Subcutaneous abdominal adipose tissue (tissue), 5 donors: ENCODE data around the gene POLR2E.
"Not testable (repeated sequence)": the region's sequence is repeated elsewhere in the genome, so short reads cannot be mapped to it uniquely, and the experiment has no call there.

Source experiments
- H3K27ac ChIP-seq: one replicate; pipeline ENCODE4 v1.7.0; 2013; ENCODE audit warnings: low read depth, mild to moderate bottlenecking, inconsistent platforms, low read length, moderate library complexity
- H3K27me3 ChIP-seq, 5 donors: one replicate each; pipeline ENCODE4 v1.7.0; 2013; ENCODE audit warnings: low read length in 5 of 5, inconsistent platforms in 1 of 5; ENCODE audit not compliant: control insufficient read depth in 5 of 5, insufficient read depth in 4 of 5
- H3K36me3 ChIP-seq, 5 donors: one replicate each; pipeline ENCODE4 v1.7.0; 2013; ENCODE audit warnings: low read length in 5 of 5; ENCODE audit not compliant: control insufficient read depth in 5 of 5, insufficient read depth in 5 of 5
- H3K4me1 ChIP-seq, 5 donors: one replicate each; pipeline ENCODE4 v1.7.0; 2013; ENCODE audit warnings: low read length in 5 of 5, mild to moderate bottlenecking in 3 of 5, moderate library complexity in 1 of 5; ENCODE audit not compliant: control insufficient read depth in 5 of 5, insufficient read depth in 5 of 5
- H3K4me3 ChIP-seq, 5 donors: one replicate each; pipeline ENCODE4 v1.7.0; 2013; ENCODE audit warnings: low read length in 5 of 5, low read depth in 1 of 5
- H3K9ac ChIP-seq, 5 donors: one replicate each; pipeline ENCODE4 v1.7.0; 2013; ENCODE audit warnings: low read length in 5 of 5, mild to moderate bottlenecking in 4 of 5, moderate library complexity in 3 of 5
- H3K9me3 ChIP-seq, 5 donors: one replicate each; pipeline ENCODE4 v1.7.0; 2013; ENCODE audit warnings: low read length in 5 of 5; ENCODE audit not compliant: control insufficient read depth in 5 of 5
- donor health status: healthy.
- donor health status: healthy.
- donor health status: healthy.
- donor health status: healthy.
- donor health status: healthy.

POLR2E gene

DNA sequence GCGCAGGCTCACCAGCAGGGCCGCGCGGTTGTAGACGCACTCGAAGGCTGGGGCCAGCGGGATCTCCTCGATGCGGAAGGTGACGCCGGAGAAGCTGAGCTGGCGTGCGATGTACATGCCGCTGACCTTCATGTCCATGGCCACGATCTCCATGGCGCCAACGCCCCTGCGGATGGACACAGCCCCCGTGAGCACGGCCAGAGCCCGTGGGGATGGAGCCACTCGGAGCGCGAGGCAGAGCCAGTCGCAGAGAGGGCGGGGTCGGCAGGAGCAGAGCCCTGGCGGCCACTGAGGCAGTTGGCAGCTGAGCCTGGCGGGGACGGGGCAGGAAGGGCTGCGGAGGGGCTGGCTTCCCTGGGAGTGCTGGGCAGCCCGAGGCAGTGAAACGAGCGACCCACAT is 23.8 kb upstream of the POLR2E start:
- H3K36me3 ChIP-seq = peaks cover 0 to 90% (median 82%) of the 10 kb centered on the region in 5 donors
- no peak overlapping the region for H3K9ac ChIP-seq
- no peak overlapping the region for H3K4me3 ChIP-seq
- H3K4me1 ChIP-seq = peaks cover 0 to 4% (median 4%) of the 10 kb centered on the region in 5 donors
- no peak overlapping the region for H3K27ac ChIP-seq
- H3K27me3 ChIP-seq = no peaks in the 10 kb centered on the region
- no peaks in the 10 kb centered on the region for H3K9me3 ChIP-seq

DNA sequence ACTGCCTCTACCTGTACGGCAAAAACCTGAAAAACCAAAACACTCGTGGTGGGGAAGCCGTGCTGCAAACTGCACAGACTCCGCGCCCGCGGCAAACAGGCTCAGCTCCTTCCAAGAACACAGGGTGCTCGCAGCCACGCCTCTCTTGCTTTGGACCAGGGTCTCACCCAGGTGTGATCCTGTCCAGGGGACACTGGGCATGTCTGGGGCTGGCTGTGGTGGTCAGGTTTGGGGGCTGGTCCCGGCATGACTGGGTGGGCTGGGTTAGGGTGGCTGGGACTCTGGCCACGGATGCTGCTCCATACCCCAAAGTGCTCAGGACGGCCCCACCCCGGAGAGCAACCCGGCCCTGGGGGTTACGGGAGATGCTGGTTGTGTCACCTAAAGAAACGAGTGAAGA is 22.5 kb upstream of the POLR2E start:
- no peak overlapping the region for H3K9ac ChIP-seq
- H3K4me3 ChIP-seq = no peak overlapping the region
- H3K27me3 ChIP-seq = no peaks in the 10 kb centered on the region
- no peak overlapping the region for H3K27ac ChIP-seq
- peaks cover 0 to 84% (median 74%) of the 10 kb centered on the region in 5 donors for H3K36me3 ChIP-seq
- H3K9me3 ChIP-seq = no peaks in the 10 kb centered on the region
- peaks cover 0 to 18% (median 15%) of the 10 kb centered on the region in 5 donors for H3K4me1 ChIP-seq

DNA sequence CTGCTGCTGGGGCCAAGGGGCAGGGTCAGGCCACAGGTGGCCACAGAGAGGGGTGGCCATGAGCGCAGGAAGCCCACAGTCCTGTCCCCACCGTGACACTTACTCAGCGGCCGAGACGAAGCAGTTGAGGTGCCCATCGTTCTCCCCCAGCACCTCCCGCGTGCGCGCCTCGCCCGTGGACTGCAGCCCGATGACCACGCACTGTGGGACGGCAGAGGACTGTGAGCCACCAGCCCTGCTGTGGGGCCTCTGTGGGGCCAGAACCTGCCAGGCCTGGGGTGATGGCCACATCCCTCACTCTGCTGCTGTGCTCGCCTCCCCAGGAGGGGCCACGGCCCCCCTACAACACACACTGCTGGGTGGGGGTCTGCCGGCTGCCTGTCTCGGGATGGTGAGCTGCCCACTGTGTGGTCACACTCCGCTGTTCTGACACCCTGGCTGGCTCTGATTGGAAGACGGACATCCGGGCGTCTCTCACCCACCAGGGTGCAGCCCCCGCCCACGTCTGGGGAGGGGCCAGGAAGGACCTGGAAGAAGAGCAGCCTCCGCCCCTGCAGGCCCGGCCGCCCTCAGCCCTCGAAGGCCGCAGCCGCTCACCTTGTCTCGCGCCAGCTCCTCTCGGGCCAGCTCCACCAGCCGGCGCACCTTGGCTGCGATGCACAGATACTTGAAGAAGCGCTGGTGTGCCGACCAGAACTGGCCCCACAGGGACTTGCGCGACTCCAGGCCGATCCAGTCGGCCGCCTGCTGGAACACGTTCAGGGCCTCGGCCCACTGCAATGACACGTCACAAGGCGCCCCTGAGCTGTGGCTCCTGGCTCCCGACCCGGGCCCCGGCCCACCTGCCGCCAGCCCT is 21.8 kb upstream of the POLR2E start:
- H3K4me1 ChIP-seq = peaks cover 0 to 21% (median 16%) of the 10 kb centered on the region in 5 donors
- H3K9ac ChIP-seq = no peak overlapping the region
- no peak overlapping the region for H3K27ac ChIP-seq
- no peaks in the 10 kb centered on the region for H3K27me3 ChIP-seq
- peaks cover 0 to 82% (median 75%) of the 10 kb centered on the region in 5 donors for H3K36me3 ChIP-seq
- no peaks in the 10 kb centered on the region for H3K9me3 ChIP-seq
- H3K4me3 ChIP-seq = no peak overlapping the region

DNA sequence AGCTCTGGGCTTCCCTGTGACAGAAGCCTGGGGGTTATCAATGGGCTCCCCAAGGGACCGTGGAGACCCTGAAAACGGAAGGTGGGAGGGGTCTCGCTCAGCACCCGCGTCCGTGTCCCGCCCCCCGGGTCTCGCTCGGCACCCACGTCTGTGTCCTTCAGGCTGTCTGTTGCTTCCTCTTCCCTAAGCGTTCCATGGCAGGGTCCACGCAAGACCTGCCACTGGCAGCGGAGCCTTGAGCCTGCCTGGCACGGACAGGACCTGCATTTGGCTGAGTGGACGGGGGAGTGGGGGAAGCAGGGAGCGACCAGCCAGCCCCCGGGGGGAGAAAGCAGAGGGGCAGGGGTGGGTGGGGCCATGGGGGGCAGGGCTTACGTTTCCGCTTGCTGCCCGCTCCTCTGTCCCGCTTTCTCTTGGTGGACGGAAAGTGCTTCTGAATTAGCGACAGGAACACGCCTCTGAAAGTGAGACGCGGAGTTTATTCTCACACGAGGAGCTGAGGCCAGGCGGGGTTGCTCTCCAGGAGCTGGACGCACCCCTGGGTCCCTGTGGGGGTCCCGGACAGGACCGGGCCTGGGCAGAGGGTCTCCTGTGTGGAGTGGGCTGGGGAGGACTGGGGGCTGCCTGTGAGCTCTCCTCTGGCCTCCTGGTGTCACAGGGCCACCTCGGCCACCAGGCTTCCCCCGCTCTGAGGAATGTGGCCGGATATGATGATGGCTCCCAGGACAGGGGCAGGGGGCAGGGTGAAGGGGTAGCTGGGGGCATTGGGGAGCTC is 20.7 kb upstream of the POLR2E start:
- peaks cover 0 to 21% (median 18%) of the 10 kb centered on the region in 5 donors for H3K4me1 ChIP-seq
- no peak overlapping the region for H3K27ac ChIP-seq
- no peaks in the 10 kb centered on the region for H3K27me3 ChIP-seq
- H3K9ac ChIP-seq = no peak overlapping the region
- H3K36me3 ChIP-seq = peaks cover 0 to 75% (median 69%) of the 10 kb centered on the region in 5 donors
- no peaks in the 10 kb centered on the region for H3K9me3 ChIP-seq
- no peak overlapping the region for H3K4me3 ChIP-seq

DNA sequence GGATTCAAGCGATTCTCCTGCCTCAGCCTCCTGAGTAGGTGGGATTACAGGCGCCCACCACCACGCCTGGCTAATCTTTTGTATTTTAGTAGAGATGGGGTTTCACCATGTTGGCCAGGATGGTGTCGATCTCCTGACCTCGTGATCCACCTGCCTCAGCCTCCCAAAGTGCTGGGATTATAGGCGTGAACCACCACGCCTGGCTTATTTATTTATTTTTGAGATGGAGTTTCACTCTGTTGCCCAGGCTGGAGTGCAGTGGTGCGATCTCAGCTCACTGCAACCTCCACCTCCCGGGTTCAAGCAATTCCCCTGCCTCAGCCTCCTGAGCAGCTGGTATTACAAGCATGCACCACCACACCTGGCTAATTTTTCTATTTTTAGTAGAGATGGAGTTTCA is 19.6 kb upstream of the POLR2E start:
- not testable (repeated sequence) for H3K9ac ChIP-seq, H3K27me3 ChIP-seq, H3K9me3 ChIP-seq, H3K27ac ChIP-seq, H3K4me3 ChIP-seq
- Histone ChIP-seq H3K36me3 (peaks cover 0 to 75% (median 71%) of the 10 kb centered on the region in 5 donors), H3K4me1 (peaks cover 2 to 23% (median 19%) of the 10 kb centered on the region in 5 donors)

DNA sequence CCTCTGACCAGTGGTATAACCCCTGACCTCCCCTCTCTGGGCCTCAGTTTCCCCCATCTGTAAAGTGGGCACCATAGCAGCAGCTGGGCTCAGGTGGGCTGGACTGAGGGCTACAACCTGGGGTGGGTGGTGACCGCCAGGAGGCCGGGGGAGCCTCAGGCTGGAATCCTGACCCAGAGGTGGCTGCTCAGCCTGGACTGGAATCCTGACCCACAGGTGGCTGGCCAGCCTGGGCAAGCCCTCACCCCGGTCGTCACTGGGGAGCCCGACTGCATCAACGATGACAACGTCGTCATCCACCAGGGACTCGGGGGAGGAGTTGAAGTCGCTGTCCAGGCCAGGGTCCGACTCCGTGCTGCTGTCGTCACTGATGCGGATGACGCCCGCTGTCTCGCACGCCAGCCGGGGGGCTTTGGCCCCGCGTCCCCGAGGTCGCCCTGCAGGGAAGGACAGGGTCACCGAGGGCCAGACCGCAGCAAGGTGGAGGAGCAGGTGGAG is 18.9 kb upstream of the POLR2E start:
- peaks cover 0 to 74% (median 67%) of the 10 kb centered on the region in 5 donors for H3K36me3 ChIP-seq
- H3K27me3 ChIP-seq = no peaks in the 10 kb centered on the region
- peak overlapping the region in 4 of 5 donors; percentile 26 to 60 (median 48) for H3K9ac ChIP-seq
- peaks cover 2 to 23% (median 19%) of the 10 kb centered on the region in 5 donors for H3K4me1 ChIP-seq
- H3K9me3 ChIP-seq = no peaks in the 10 kb centered on the region
- peak overlapping the region; percentile 70 for H3K27ac ChIP-seq
- peak overlapping the region in 2 of 5 donors; percentile 22 to 45 for H3K4me3 ChIP-seq

DNA sequence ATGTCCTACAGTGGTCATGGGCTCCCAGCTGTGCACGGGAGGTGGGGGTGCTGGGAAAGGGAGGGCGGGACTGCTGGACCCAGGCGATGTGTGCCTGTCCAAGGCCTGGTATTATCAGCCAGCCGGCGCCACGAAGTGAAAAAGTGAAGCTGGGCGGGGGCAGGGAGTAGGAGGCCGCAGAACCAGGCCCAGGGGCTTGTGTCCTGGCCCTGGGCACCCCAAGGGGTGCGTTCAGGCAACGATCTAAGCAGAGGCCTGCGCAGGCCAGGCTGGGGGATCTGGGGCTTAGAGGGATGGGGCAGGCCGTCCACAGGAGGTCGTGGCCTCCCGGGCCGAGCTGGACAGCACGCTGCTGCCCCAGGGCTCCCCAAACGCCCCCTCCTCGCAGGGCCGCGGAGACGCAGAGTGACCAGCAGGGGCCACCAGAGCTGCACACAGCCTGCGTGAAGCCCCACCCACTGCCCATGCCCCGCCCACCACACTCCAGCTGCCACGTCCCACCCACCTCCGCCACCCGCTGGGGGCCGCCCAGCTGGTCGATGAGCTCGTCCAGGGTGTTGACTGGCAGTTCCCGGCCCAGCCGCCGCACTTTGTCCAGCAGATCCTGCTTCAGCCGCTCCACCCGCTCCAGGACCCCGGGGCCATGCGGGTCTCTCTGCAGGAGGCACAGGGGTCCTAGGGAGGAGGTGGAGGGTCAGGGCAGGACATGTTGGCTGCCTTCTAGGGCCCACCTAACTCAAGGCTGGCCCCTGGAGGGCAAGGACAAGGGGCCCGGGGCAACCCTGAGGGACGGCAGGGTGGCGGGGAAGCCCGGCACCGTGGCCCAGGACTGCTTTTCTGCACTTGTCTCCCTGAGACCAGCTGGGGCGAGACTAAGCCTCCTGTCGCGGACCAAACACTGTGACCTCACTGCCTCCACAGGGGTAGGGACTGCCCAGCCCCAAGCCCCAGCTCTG is 18.1 kb upstream of the POLR2E start:
- peak overlapping the region in 4 of 5 donors; percentile 26 to 60 (median 48) for H3K9ac ChIP-seq
- H3K27ac ChIP-seq = peak overlapping the region; percentile 70
- H3K4me3 ChIP-seq = peak overlapping the region in 4 of 5 donors; percentile 6 to 45 (median 32)
- no peaks in the 10 kb centered on the region for H3K9me3 ChIP-seq
- no peaks in the 10 kb centered on the region for H3K27me3 ChIP-seq
- H3K4me1 ChIP-seq = peaks cover 2 to 23% (median 19%) of the 10 kb centered on the region in 5 donors
- H3K36me3 ChIP-seq = peaks cover 0 to 72% (median 66%) of the 10 kb centered on the region in 5 donors

DNA sequence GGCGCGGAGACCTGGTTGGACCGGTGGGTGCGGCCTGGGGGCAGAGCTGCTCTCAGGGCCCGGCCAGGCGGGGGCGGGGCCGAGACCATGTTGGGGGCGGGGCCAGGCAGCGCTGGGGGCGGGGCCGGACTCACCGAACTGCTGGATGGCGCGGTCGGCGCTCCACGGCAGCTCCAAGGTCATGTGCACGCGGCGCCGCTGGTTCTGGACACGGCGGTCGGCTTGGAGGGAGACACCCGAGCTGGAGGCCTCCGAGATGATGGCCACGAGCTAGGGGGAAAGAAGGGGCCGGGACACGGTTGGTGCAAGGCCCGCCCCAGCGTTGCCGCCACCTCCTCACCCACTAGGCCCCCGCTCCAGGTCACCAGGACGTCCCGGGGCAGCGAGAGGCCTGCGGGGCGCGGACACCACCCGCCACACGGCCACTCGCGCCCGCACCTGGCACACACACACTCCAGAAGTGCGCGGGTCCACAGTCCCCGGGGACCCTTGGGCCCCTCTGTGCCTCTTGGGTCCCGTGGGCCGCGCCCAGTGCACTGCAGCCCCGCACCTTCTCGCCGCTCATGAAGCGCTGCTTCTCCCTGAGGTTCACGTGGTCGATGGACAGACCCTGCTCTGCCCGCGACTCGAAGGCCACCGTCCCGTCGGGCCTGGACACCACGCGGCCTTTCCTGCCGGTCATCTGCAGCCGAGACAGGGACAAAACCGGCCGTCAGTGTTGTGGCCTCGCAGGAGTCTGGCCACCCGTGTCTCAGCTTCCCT is 17.3 kb upstream of the POLR2E start:
- Histone ChIP-seq H3K4me1 (peaks cover 2 to 24% (median 20%) of the 10 kb centered on the region in 5 donors), H3K27ac (peak overlapping the region; percentile 70), H3K36me3 (peaks cover 0 to 70% (median 63%) of the 10 kb centered on the region in 5 donors), H3K27me3 (no peaks in the 10 kb centered on the region), H3K9ac (no peak overlapping the region), H3K4me3 (no peak overlapping the region), H3K9me3 (no peaks in the 10 kb centered on the region)
